Measurements from ENCODE around the gene NIPAL1. TPM values are rescaled to one million over a fixed set of nuclear protein-coding genes. Genes with fewer than 3 reads are reported as not detected.

The NIPAL1 gene
- total RNA-seq, 2 experiments from 2014 or later, result 0.97 to 1.1 TPM

GRCh38 chr4:48012824-48013223 is 3.7 kb upstream of the NIPAL1 start:
- Mint-ChIP-seq H3K36me3 (peaks cover 2% of the 10 kb centered on the region), H3K27me3 (peaks cover 20% of the 10 kb centered on the region), H3K4me3 (no peak overlapping the region), H3K9me3 (peaks cover 7% of the 10 kb centered on the region), H3K4me1 (peaks cover 8% of the 10 kb centered on the region), H3K27ac (no peak overlapping the region)
- DNase-seq (no peak), ATAC-seq (ENCODE audit: low read depth) (no peak)
- POLR2A ChIA-PET, result no interaction called here

GRCh38 chr4:48015216-48015615 is 1.4 kb upstream of the NIPAL1 start:
- ATAC-seq (ENCODE audit: low read depth), result no peak
- no peak overlapping the region for H3K27ac Mint-ChIP-seq
- no peak overlapping the region for H3K4me3 Mint-ChIP-seq
- H3K36me3 Mint-ChIP-seq, result peaks cover 2% of the 10 kb centered on the region
- no peak for DNase-seq
- POLR2A ChIA-PET, result no interaction called here
- peaks cover 7% of the 10 kb centered on the region for H3K9me3 Mint-ChIP-seq
- H3K27me3 Mint-ChIP-seq, result peaks cover 38% of the 10 kb centered on the region
- peaks cover 8% of the 10 kb centered on the region for H3K4me1 Mint-ChIP-seq

GRCh38 chr4:48015678-48016077 is 894 bp upstream of the NIPAL1 start:
- Mint-ChIP-seq H3K27me3 (peaks cover 38% of the 10 kb centered on the region), H3K27ac (no peak overlapping the region)

GRCh38 chr4:48017108-48017571 is 568 bp downstream of the NIPAL1 start:
- Mint-ChIP-seq H3K4me3 (peak overlapping the region; percentile 86), H3K9me3 (peaks cover under 1% of the 10 kb centered on the region), H3K27ac (no peak overlapping the region), H3K36me3 (peaks cover 2% of the 10 kb centered on the region), H3K4me1 (peaks cover 9% of the 10 kb centered on the region), H3K27me3 (peaks cover 38% of the 10 kb centered on the region)
- POLR2A ChIA-PET, result no interaction called here
- ATAC-seq (ENCODE audit: low read depth) (no peak), DNase-seq (peak; percentile 42)

More at GRCh38 chr4:48015678-48016077, 894 bp upstream of the NIPAL1 start:
- Mint-ChIP-seq H3K36me3 (peaks cover 2% of the 10 kb centered on the region), H3K4me1 (peaks cover 8% of the 10 kb centered on the region), H3K4me3 (peak overlapping the region; percentile 86), H3K9me3 (peaks cover 4% of the 10 kb centered on the region)
- ATAC-seq (ENCODE audit: low read depth) (no peak), DNase-seq (no peak)
- POLR2A ChIA-PET, result no interaction called here

GRCh38 chr4:48018112-48018511 is 1.5 kb downstream of the NIPAL1 start:
- Mint-ChIP-seq H3K36me3 (no peaks in the 10 kb centered on the region), H3K9me3 (no peaks in the 10 kb centered on the region), H3K4me1 (peaks cover 9% of the 10 kb centered on the region), H3K27ac (no peak overlapping the region), H3K4me3 (no peak overlapping the region), H3K27me3 (peaks cover 38% of the 10 kb centered on the region)
- DNase-seq, result no peak
- ATAC-seq (ENCODE audit: low read depth), result no peak
- POLR2A ChIA-PET, result no interaction called here

- Mint-ChIP-seq H3K27me3 (peaks cover 26% of the 10 kb centered on the region), H3K4me3 (no peak overlapping the region)
Observed at GRCh38 chr4:48021100-48021499, 4.5 kb downstream of the NIPAL1 start.

GRCh38 chr4:48022192-48022799 is 5.7 kb downstream of the NIPAL1 start:
- POLR2A ChIA-PET, result no interaction called here
- DNase-seq (no peak), ATAC-seq (ENCODE audit: low read depth) (no peak)
- no peaks in the 10 kb centered on the region for H3K36me3 Mint-ChIP-seq
- peaks cover 21% of the 10 kb centered on the region for H3K27me3 Mint-ChIP-seq
- peaks cover 1% of the 10 kb centered on the region for H3K4me1 Mint-ChIP-seq
- H3K9me3 Mint-ChIP-seq, result no peaks in the 10 kb centered on the region
- H3K27ac Mint-ChIP-seq, result no peak overlapping the region
- no peak overlapping the region for H3K4me3 Mint-ChIP-seq

More at GRCh38 chr4:48021100-48021499, 4.5 kb downstream of the NIPAL1 start:
- DNase-seq (no peak), ATAC-seq (ENCODE audit: low read depth) (no peak)
- Mint-ChIP-seq H3K9me3 (no peaks in the 10 kb centered on the region), H3K36me3 (no peaks in the 10 kb centered on the region), H3K27ac (no peak overlapping the region), H3K4me1 (peaks cover 5% of the 10 kb centered on the region)
- POLR2A ChIA-PET, result no interaction called here

- POLR2A ChIA-PET, result no interaction called here
- ATAC-seq (ENCODE audit: low read depth) (no peak), DNase-seq (no peak)
- H3K9me3 Mint-ChIP-seq, result no peaks in the 10 kb centered on the region
- peaks cover 1% of the 10 kb centered on the region for H3K4me1 Mint-ChIP-seq
- H3K27me3 Mint-ChIP-seq, result peaks cover 4% of the 10 kb centered on the region
- no peak overlapping the region for H3K27ac Mint-ChIP-seq
- H3K4me3 Mint-ChIP-seq, result no peak overlapping the region
- no peaks in the 10 kb centered on the region for H3K36me3 Mint-ChIP-seq
Observed at GRCh38 chr4:48024522-48024921, 8.0 kb downstream of the NIPAL1 start.

- Mint-ChIP-seq H3K4me1 (peaks cover 1% of the 10 kb centered on the region), H3K4me3 (no peak overlapping the region), H3K27ac (no peak overlapping the region), H3K36me3 (no peaks in the 10 kb centered on the region), H3K27me3 (peaks cover 1% of the 10 kb centered on the region), H3K9me3 (no peaks in the 10 kb centered on the region)
- ATAC-seq (ENCODE audit: low read depth) (no peak), DNase-seq (no peak)
- POLR2A ChIA-PET, result no interaction called here
Observed at GRCh38 chr4:48025005-48025404, 8.4 kb downstream of the NIPAL1 start.

- no peaks in the 10 kb centered on the region for H3K27me3 Mint-ChIP-seq
- H3K4me3 Mint-ChIP-seq, result no peak overlapping the region
- POLR2A ChIA-PET, result no interaction called here
- no peak for DNase-seq
- H3K4me1 Mint-ChIP-seq, result no peaks in the 10 kb centered on the region
- H3K27ac Mint-ChIP-seq, result no peak overlapping the region
- H3K9me3 Mint-ChIP-seq, result no peaks in the 10 kb centered on the region
- no peak for ATAC-seq (ENCODE audit: low read depth)
- H3K36me3 Mint-ChIP-seq, result no peaks in the 10 kb centered on the region
Observed at GRCh38 chr4:48027653-48028052, 11.1 kb downstream of the NIPAL1 start.

GRCh38 chr4:48028696-48029095 is 12.1 kb downstream of the NIPAL1 start:
- H3K4me1 Mint-ChIP-seq, result peaks cover 1% of the 10 kb centered on the region
- H3K9me3 Mint-ChIP-seq, result no peaks in the 10 kb centered on the region
- POLR2A ChIA-PET, result no interaction called here
- no peaks in the 10 kb centered on the region for H3K36me3 Mint-ChIP-seq
- no peak for ATAC-seq (ENCODE audit: low read depth)
- H3K27ac Mint-ChIP-seq, result no peak overlapping the region
- no peaks in the 10 kb centered on the region for H3K27me3 Mint-ChIP-seq
- H3K4me3 Mint-ChIP-seq, result no peak overlapping the region
- no peak for DNase-seq

GRCh38 chr4:48030470-48030869 is 13.9 kb downstream of the NIPAL1 start:
- Mint-ChIP-seq H3K4me3 (no peak overlapping the region), H3K36me3 (no peaks in the 10 kb centered on the region), H3K9me3 (no peaks in the 10 kb centered on the region), H3K27me3 (no peaks in the 10 kb centered on the region), H3K4me1 (peaks cover 4% of the 10 kb centered on the region), H3K27ac (no peak overlapping the region)
- DNase-seq, result no peak
- POLR2A ChIA-PET, result no interaction called here
- no peak for ATAC-seq (ENCODE audit: low read depth)

- Mint-ChIP-seq H3K27ac (no peak overlapping the region), H3K4me1 (peaks cover 9% of the 10 kb centered on the region), H3K9me3 (no peaks in the 10 kb centered on the region), H3K4me3 (no peak overlapping the region), H3K27me3 (no peaks in the 10 kb centered on the region), H3K36me3 (no peaks in the 10 kb centered on the region)
- DNase-seq, result no peak
- POLR2A ChIA-PET, result interaction anchor here (0.9 kb wide), 1 partner anchor 9 kb away, joined by 3 read pairs; no protein-coding TSS in a partner anchor
- ATAC-seq (ENCODE audit: low read depth), result no peak
Observed at GRCh38 chr4:48031802-48032525, 15.4 kb downstream of the NIPAL1 start.

- DNase-seq, result no peak
- Mint-ChIP-seq H3K4me3 (no peak overlapping the region), H3K4me1 (peaks cover 10% of the 10 kb centered on the region), H3K27me3 (no peaks in the 10 kb centered on the region), H3K27ac (no peak overlapping the region), H3K9me3 (no peaks in the 10 kb centered on the region), H3K36me3 (no peaks in the 10 kb centered on the region)
- no peak for ATAC-seq (ENCODE audit: low read depth)
- POLR2A ChIA-PET, result interaction anchor here (0.5 to 0.9 kb wide), 2 partner anchors 8 to 12 kb away, joined by 3 to 4 read pairs; no protein-coding TSS in a partner anchor
Observed at GRCh38 chr4:48032721-48033120, 16.1 kb downstream of the NIPAL1 start.
